ENCODE results near the gene XPOT.
A peak's percentile ranks its signal among the peaks of the same experiment; 100 is the strongest.
"Not testable (repeated sequence)": the region's sequence is repeated elsewhere in the genome, so short reads cannot be mapped to it uniquely, and the experiment has no call there.

Gene XPOT

GRCh38 chr12:64403707-64404469 is at the start of gene XPOT:
XPOT (plus strand) TSS chr12:64404392; CDS start chr12:64410036, 5,644 bp downstream.
- peak; percentile 90 for DNase-seq (ENCODE audit: low read depth, low spot score)

GRCh38 chr12:64356209-64356608 is 48.0 kb upstream of the XPOT start:
- not testable (repeated sequence) for DNase-seq (ENCODE audit: low read depth, low spot score)

GRCh38 chr12:64361173-64361572 is 43.0 kb upstream of the XPOT start:
- not testable (repeated sequence) for DNase-seq (ENCODE audit: low read depth, low spot score)

- DNase-seq (ENCODE audit: low read depth, low spot score): no peak
Measured at GRCh38 chr12:64362721-64363305, 41.4 kb upstream of the XPOT start.

GRCh38 chr12:64383675-64384074 is 20.5 kb upstream of the XPOT start:
- no peak for DNase-seq (ENCODE audit: low read depth, low spot score)

GRCh38 chr12:64385019-64385418 is 19.2 kb upstream of the XPOT start:
- no peak for DNase-seq (ENCODE audit: low read depth, low spot score)

GRCh38 chr12:64385468-64385867 is 18.7 kb upstream of the XPOT start:
- DNase-seq (ENCODE audit: low read depth, low spot score): no peak

- DNase-seq (ENCODE audit: low read depth, low spot score): no peak
Measured at GRCh38 chr12:64387197-64387816, 16.9 kb upstream of the XPOT start.

- DNase-seq (ENCODE audit: low read depth, low spot score): no peak
Measured at GRCh38 chr12:64389154-64389553, 15.0 kb upstream of the XPOT start.

GRCh38 chr12:64390275-64390851 is 13.8 kb upstream of the XPOT start, which contains the start of gene C12orf56:
C12orf56 (minus strand) TSS chr12:64390758; CDS start chr12:64390565, 193 bp downstream.
- DNase-seq (ENCODE audit: low read depth, low spot score): no peak

- DNase-seq (ENCODE audit: low read depth, low spot score): no peak
Measured at GRCh38 chr12:64392221-64392620, 12.0 kb upstream of the XPOT start.

- DNase-seq (ENCODE audit: low read depth, low spot score): no peak
Measured at GRCh38 chr12:64395739-64396138, 8.5 kb upstream of the XPOT start.

GRCh38 chr12:64400041-64400440 is 4.2 kb upstream of the XPOT start:
- no peak for DNase-seq (ENCODE audit: low read depth, low spot score)

- DNase-seq (ENCODE audit: low read depth, low spot score): no peak
Measured at GRCh38 chr12:64402181-64402580, 2.0 kb upstream of the XPOT start.

- no peak for DNase-seq (ENCODE audit: low read depth, low spot score)
Measured at GRCh38 chr12:64404470-64405256, 471 bp downstream of the XPOT start.

GRCh38 chr12:64407342-64408223 is 3.4 kb downstream of the XPOT start:
- DNase-seq (ENCODE audit: low read depth, low spot score): no peak

GRCh38 chr12:64411427-64411826 is 7.2 kb downstream of the XPOT start:
- no peak for DNase-seq (ENCODE audit: low read depth, low spot score)

- DNase-seq (ENCODE audit: low read depth, low spot score): peak; percentile 45
Measured at GRCh38 chr12:64412459-64412858, 8.3 kb downstream of the XPOT start.

GRCh38 chr12:64413884-64414283 is 9.7 kb downstream of the XPOT start:
- no peak for DNase-seq (ENCODE audit: low read depth, low spot score)

- no peak for DNase-seq (ENCODE audit: low read depth, low spot score)
Measured at GRCh38 chr12:64418209-64418608, 14.0 kb downstream of the XPOT start.

GRCh38 chr12:64419696-64420095 is 15.5 kb downstream of the XPOT start:
- DNase-seq (ENCODE audit: low read depth, low spot score): no peak
